ENCODE measurements around the gene KCNK6.

The KCNK6 gene

GRCh38 chr19:38340927-38341326, 21.3 kb downstream of the KCNK6 start:
- ATAC-seq (ENCODE audit: insufficient read depth, low read depth) (no peak), DNase-seq (no peak)
- Histone ChIP-seq H2AFZ (ENCODE audit: low read depth, low read length) (no peak overlapping the region), H3K4me1 (ENCODE audit: insufficient read depth, low read length) (peaks cover 16% of the 10 kb centered on the region), H3K4me3 (ENCODE audit: low read depth in 1 of 2, low read length in 2 of 2) (no peak overlapping the region), H3K27ac (ENCODE audit: low read length) (no peak overlapping the region), H3K9me3 (ENCODE audit: insufficient read depth, low read length, severe bottlenecking) (no peaks in the 10 kb centered on the region), H4K20me1 (ENCODE audit: insufficient read depth, low read length) (peaks cover 10% of the 10 kb centered on the region), H3K36me3 (ENCODE audit: insufficient read depth, low read length) (peaks cover 18% of the 10 kb centered on the region), H3K27me3 (ENCODE audit: insufficient read depth, low read length, poor library complexity) (no peaks in the 10 kb centered on the region), H3K9ac (ENCODE audit: low read depth, low read length) (no peak overlapping the region), H3K79me2 (ENCODE audit: insufficient read depth, low read length) (peaks cover 4% of the 10 kb centered on the region; the same call in 1 of the 2 replicates), H3K4me2 (ENCODE audit: insufficient read depth, low read length) (no peak overlapping the region)
- TF ChIP-seq EZH2 (IDR thresholded peaks at IDR 0.05; ENCODE audit: borderline replicate concordance, low read depth, low read length, severe bottlenecking) (no peak), CTCF (IDR thresholded peaks at IDR 0.05; ENCODE audit: borderline replicate concordance, extremely low read depth, low read length, poor library complexity, severe bottlenecking) (no peak)

- DNase-seq (no peak), ATAC-seq (ENCODE audit: insufficient read depth, low read depth) (no peak)
- H3K27ac ChIP-seq (ENCODE audit: low read length) = no peak overlapping the region
- H3K27me3 ChIP-seq (ENCODE audit: insufficient read depth, low read length, poor library complexity) = no peaks in the 10 kb centered on the region
- H3K9me3 ChIP-seq (ENCODE audit: insufficient read depth, low read length, severe bottlenecking) = no peaks in the 10 kb centered on the region
- TF ChIP-seq CTCF (IDR thresholded peaks at IDR 0.05; ENCODE audit: borderline replicate concordance, extremely low read depth, low read length, poor library complexity, severe bottlenecking) = no peak
- TF ChIP-seq EZH2 (IDR thresholded peaks at IDR 0.05; ENCODE audit: borderline replicate concordance, low read depth, low read length, severe bottlenecking) = no peak
- no peak overlapping the region for H3K9ac ChIP-seq (ENCODE audit: low read depth, low read length)
- H3K36me3 ChIP-seq (ENCODE audit: insufficient read depth, low read length) = peaks cover 8% of the 10 kb centered on the region
- 0 out of 2 replicates have a peak, but pooled peaks cover 5% of the 10 kb centered on the region for H4K20me1 ChIP-seq (ENCODE audit: insufficient read depth, low read length)
- H3K79me2 ChIP-seq (ENCODE audit: insufficient read depth, low read length) = no peaks in the 10 kb centered on the region
- no peaks in the 10 kb centered on the region for H3K4me1 ChIP-seq (ENCODE audit: insufficient read depth, low read length)
- H3K4me2 ChIP-seq (ENCODE audit: insufficient read depth, low read length) = no peak overlapping the region
- H3K4me3 ChIP-seq (ENCODE audit: low read depth in 1 of 2, low read length in 2 of 2) = no peak overlapping the region
- H2AFZ ChIP-seq (ENCODE audit: low read depth, low read length) = no peak overlapping the region
Observed at GRCh38 chr19:38346837-38347236, 27.2 kb downstream of the KCNK6 start.

GRCh38 chr19:38350883-38351282, 31.2 kb downstream of the KCNK6 start:
- TF ChIP-seq CTCF (IDR thresholded peaks at IDR 0.05; ENCODE audit: borderline replicate concordance, extremely low read depth, low read length, poor library complexity, severe bottlenecking) = no peak
- TF ChIP-seq EZH2 (IDR thresholded peaks at IDR 0.05; ENCODE audit: borderline replicate concordance, low read depth, low read length, severe bottlenecking) = no peak
- no peak overlapping the region for H2AFZ ChIP-seq (ENCODE audit: low read depth, low read length)
- H4K20me1 ChIP-seq (ENCODE audit: insufficient read depth, low read length) = no peaks in the 10 kb centered on the region
- no peaks in the 10 kb centered on the region for H3K79me2 ChIP-seq (ENCODE audit: insufficient read depth, low read length)
- H3K4me3 ChIP-seq (ENCODE audit: low read depth in 1 of 2, low read length in 2 of 2) = no peak overlapping the region
- no peaks in the 10 kb centered on the region for H3K36me3 ChIP-seq (ENCODE audit: insufficient read depth, low read length)
- no peaks in the 10 kb centered on the region for H3K4me1 ChIP-seq (ENCODE audit: insufficient read depth, low read length)
- H3K27ac ChIP-seq (ENCODE audit: low read length) = no peak overlapping the region
- H3K27me3 ChIP-seq (ENCODE audit: insufficient read depth, low read length, poor library complexity) = no peaks in the 10 kb centered on the region
- DNase-seq (no peak), ATAC-seq (ENCODE audit: insufficient read depth, low read depth) (no peak)
- H3K4me2 ChIP-seq (ENCODE audit: insufficient read depth, low read length) = no peak overlapping the region
- H3K9me3 ChIP-seq (ENCODE audit: insufficient read depth, low read length, severe bottlenecking) = no peaks in the 10 kb centered on the region
- no peak overlapping the region for H3K9ac ChIP-seq (ENCODE audit: low read depth, low read length)
